ENCODE results near the gene POLE3. TPM values are rescaled to one million over a fixed set of nuclear protein-coding genes. Genes with fewer than 3 reads are reported as not detected.
"Not testable (repeated sequence)": the region's sequence is repeated elsewhere in the genome, so short reads cannot be mapped to it uniquely, and the experiment has no call there.

POLE3 gene
- total RNA-seq, 5 donors from 2014 or later (not counting 1 experiment from before 2014, with no cell fraction given) = 47.2 to 59.1 (median 50.6) TPM

GRCh38 chr9:113370806-113371325, 39.6 kb downstream of the POLE3 start:
- CTCF ChIA-PET = no interaction called here
- no peak overlapping the region for H3K27ac Mint-ChIP-seq

GRCh38 chr9:113369855-113370140, 40.7 kb downstream of the POLE3 start:
- DNase-seq (no peak), ATAC-seq (replicated peaks in 1 of 4) (no peak)
- ChIA-PET CTCF (interaction anchor here in 1 of 2 donors (0.6 kb wide), 1 partner anchor 57 kb away, joined by 4 read pairs; no protein-coding TSS in a partner anchor), POLR2A (interaction anchor here (0.6 kb wide), 2 partner anchors 27 to 44 kb away, joined by 3 to 5 read pairs; no protein-coding TSS in a partner anchor)
- 93% methylated on average over 8 of the region's 11 CpGs for WGBS (ENCODE audit: insufficient coverage)
- Histone ChIP-seq H3K4me1 (ENCODE audit: control insufficient read depth in 1 of 2, extremely low read depth in 1 of 2, insufficient read depth in 2 of 2, low read length in 2 of 2) (no peaks in the 10 kb centered on the region), H3K27ac (ENCODE audit: low read length) (no peak overlapping the region), H3K9me3 (no peaks in the 10 kb centered on the region), H3K27me3 (replicated peaks in 1 of 2; ENCODE audit: control insufficient read depth in 2 of 2, extremely low read depth in 1 of 2, insufficient read depth in 2 of 2, low read length in 1 of 2) (no peaks in the 10 kb centered on the region), H3K4me3 (ENCODE audit: control insufficient read depth in 1 of 2, extremely low read depth in 1 of 2, low read length in 1 of 2) (no peak overlapping the region), H3K36me3 (ENCODE audit: control insufficient read depth in 2 of 2, extremely low read depth in 1 of 2, insufficient read depth in 1 of 2, low read length in 1 of 2) (peaks cover 7 to 22% of the 10 kb centered on the region in 2 donors)
- peaks cover 0 to 1% of the 10 kb centered on the region in 2 donors for H3K27me3 Mint-ChIP-seq
- no peak overlapping the region for H3K4me3 Mint-ChIP-seq
- H3K27ac Mint-ChIP-seq = no peak overlapping the region
- peaks cover 2 to 7% (median 3%) of the 10 kb centered on the region in 3 donors for H3K4me1 Mint-ChIP-seq
- H3K9me3 Mint-ChIP-seq = no peaks in the 10 kb centered on the region
- H3K36me3 Mint-ChIP-seq = peaks cover 6% of the 10 kb centered on the region

More at GRCh38 chr9:113370806-113371325, 39.6 kb downstream of the POLE3 start:
- H3K9me3 Mint-ChIP-seq = no peaks in the 10 kb centered on the region
- H3K36me3 ChIP-seq (ENCODE audit: control insufficient read depth in 2 of 2, extremely low read depth in 1 of 2, insufficient read depth in 1 of 2, low read length in 1 of 2) = peaks cover 7 to 28% of the 10 kb centered on the region in 2 donors
- no peak overlapping the region for H3K4me3 Mint-ChIP-seq
- peaks cover 6% of the 10 kb centered on the region for H3K36me3 Mint-ChIP-seq
- POLR2A ChIA-PET = no interaction called here
- no peak overlapping the region for H3K4me3 ChIP-seq (ENCODE audit: control insufficient read depth in 1 of 2, extremely low read depth in 1 of 2, low read length in 1 of 2)
- no peaks in the 10 kb centered on the region for H3K27me3 ChIP-seq (replicated peaks in 1 of 2; ENCODE audit: control insufficient read depth in 2 of 2, extremely low read depth in 1 of 2, insufficient read depth in 2 of 2, low read length in 1 of 2)
- WGBS (ENCODE audit: insufficient coverage) = 97% methylated on average over 8 of the region's 8 CpGs
- no peaks in the 10 kb centered on the region for H3K9me3 ChIP-seq
- peaks cover 0 to 9% of the 10 kb centered on the region in 2 experiments for H3K4me1 ChIP-seq (ENCODE audit: control insufficient read depth in 1 of 2, extremely low read depth in 1 of 2, insufficient read depth in 2 of 2, low read length in 2 of 2)
- H3K4me1 Mint-ChIP-seq = peaks cover 13 to 17% (median 13%) of the 10 kb centered on the region in 3 donors
- no peak for DNase-seq
- H3K27me3 Mint-ChIP-seq = peaks cover 0 to 9% of the 10 kb centered on the region in 2 donors
- no peak for ATAC-seq (replicated peaks in 1 of 4)
- no peak overlapping the region for H3K27ac ChIP-seq (ENCODE audit: low read length)

- H3K27ac ChIP-seq (ENCODE audit: low read length) = no peak overlapping the region
- DNase-seq (no peak), ATAC-seq (replicated peaks in 1 of 4) (no peak)
- Mint-ChIP-seq H3K27me3 (peaks cover 0 to 1% of the 10 kb centered on the region in 2 donors), H3K9me3 (no peaks in the 10 kb centered on the region), H3K4me1 (peaks cover 0 to 6% (median 0%) of the 10 kb centered on the region in 3 donors), H3K27ac (no peak overlapping the region), H3K4me3 (no peak overlapping the region), H3K36me3 (peaks cover 3% of the 10 kb centered on the region)
- peaks cover 7 to 18% of the 10 kb centered on the region in 2 donors for H3K36me3 ChIP-seq (ENCODE audit: control insufficient read depth in 2 of 2, extremely low read depth in 1 of 2, insufficient read depth in 1 of 2, low read length in 1 of 2)
- 90% methylated on average over 10 of the region's 13 CpGs for WGBS (ENCODE audit: insufficient coverage)
- ChIA-PET POLR2A (no interaction called here), CTCF (interaction anchor here (0.6 kb wide), 2 partner anchors 57 to 595 kb away, joined by 3 to 4 read pairs; no protein-coding TSS in a partner anchor)
- no peaks in the 10 kb centered on the region for H3K9me3 ChIP-seq
- no peaks in the 10 kb centered on the region for H3K4me1 ChIP-seq (ENCODE audit: control insufficient read depth in 1 of 2, extremely low read depth in 1 of 2, insufficient read depth in 2 of 2, low read length in 2 of 2)
- no peak overlapping the region for H3K4me3 ChIP-seq (ENCODE audit: control insufficient read depth in 1 of 2, extremely low read depth in 1 of 2, low read length in 1 of 2)
- no peaks in the 10 kb centered on the region for H3K27me3 ChIP-seq (replicated peaks in 1 of 2; ENCODE audit: control insufficient read depth in 2 of 2, extremely low read depth in 1 of 2, insufficient read depth in 2 of 2, low read length in 1 of 2)
Observed at GRCh38 chr9:113368982-113369854, 41.3 kb downstream of the POLE3 start.

- DNase-seq (no peak), ATAC-seq (replicated peaks in 1 of 4) (no peak)
- H3K4me3 Mint-ChIP-seq = no peak overlapping the region
- H3K27me3 Mint-ChIP-seq = peaks cover 0 to 1% of the 10 kb centered on the region in 2 donors
- ChIA-PET POLR2A (interaction anchor here in 1 of 2 donors (0.5 kb wide), 1 partner anchor 151 kb away, joined by 13 read pairs; no protein-coding TSS in a partner anchor), CTCF (interaction anchor here in 1 of 2 donors (0.6 kb wide), 1 partner anchor 595 kb away, joined by 3 read pairs; no protein-coding TSS in a partner anchor)
- no peak overlapping the region for H3K27ac ChIP-seq (ENCODE audit: low read length)
- peaks cover 3% of the 10 kb centered on the region for H3K36me3 Mint-ChIP-seq
- WGBS (ENCODE audit: insufficient coverage) = 80% methylated on average over 1 of the region's 5 CpGs
- H3K9me3 Mint-ChIP-seq = no peaks in the 10 kb centered on the region
- H3K9me3 ChIP-seq = no peaks in the 10 kb centered on the region
- peaks cover 0 to 6% (median 0%) of the 10 kb centered on the region in 3 donors for H3K4me1 Mint-ChIP-seq
- H3K36me3 ChIP-seq (ENCODE audit: control insufficient read depth in 2 of 2, extremely low read depth in 1 of 2, insufficient read depth in 1 of 2, low read length in 1 of 2) = peaks cover 4 to 10% of the 10 kb centered on the region in 2 donors
- H3K27me3 ChIP-seq (replicated peaks in 1 of 2; ENCODE audit: control insufficient read depth in 2 of 2, extremely low read depth in 1 of 2, insufficient read depth in 2 of 2, low read length in 1 of 2) = no peaks in the 10 kb centered on the region
- no peaks in the 10 kb centered on the region for H3K4me1 ChIP-seq (ENCODE audit: control insufficient read depth in 1 of 2, extremely low read depth in 1 of 2, insufficient read depth in 2 of 2, low read length in 2 of 2)
- no peak overlapping the region for H3K4me3 ChIP-seq (ENCODE audit: control insufficient read depth in 1 of 2, extremely low read depth in 1 of 2, low read length in 1 of 2)
- no peak overlapping the region for H3K27ac Mint-ChIP-seq
Observed at GRCh38 chr9:113368348-113368981, 42.0 kb downstream of the POLE3 start.

GRCh38 chr9:113365652-113366051, 44.8 kb downstream of the POLE3 start:
- H3K36me3 ChIP-seq (ENCODE audit: control insufficient read depth in 2 of 2, extremely low read depth in 1 of 2, insufficient read depth in 1 of 2, low read length in 1 of 2); H3K27me3 Mint-ChIP-seq; H3K27me3 ChIP-seq (replicated peaks in 1 of 2; ENCODE audit: control insufficient read depth in 2 of 2, extremely low read depth in 1 of 2, insufficient read depth in 2 of 2, low read length in 1 of 2); H3K4me3 Mint-ChIP-seq; ATAC-seq (replicated peaks in 1 of 4); H3K36me3 Mint-ChIP-seq; H3K27ac Mint-ChIP-seq; H3K9me3 Mint-ChIP-seq; DNase-seq; H3K4me1 Mint-ChIP-seq; CTCF ChIA-PET; H3K4me3 ChIP-seq (ENCODE audit: control insufficient read depth in 1 of 2, extremely low read depth in 1 of 2, low read length in 1 of 2); H3K4me1 ChIP-seq (ENCODE audit: control insufficient read depth in 1 of 2, extremely low read depth in 1 of 2, insufficient read depth in 2 of 2, low read length in 2 of 2); POLR2A ChIA-PET; H3K9me3 ChIP-seq; H3K27ac ChIP-seq (ENCODE audit: low read length): not testable (repeated sequence)
- WGBS (ENCODE audit: insufficient coverage) = 94% methylated on average over 3 of the region's 3 CpGs

GRCh38 chr9:113364951-113365350, 45.5 kb downstream of the POLE3 start:
- no peaks in the 10 kb centered on the region for H3K36me3 Mint-ChIP-seq
- Histone ChIP-seq H3K4me3 (ENCODE audit: control insufficient read depth in 1 of 2, extremely low read depth in 1 of 2, low read length in 1 of 2) (no peak overlapping the region), H3K4me1 (ENCODE audit: control insufficient read depth in 1 of 2, extremely low read depth in 1 of 2, insufficient read depth in 2 of 2, low read length in 2 of 2) (no peaks in the 10 kb centered on the region), H3K9me3 (no peaks in the 10 kb centered on the region), H3K27me3 (replicated peaks in 1 of 2; ENCODE audit: control insufficient read depth in 2 of 2, extremely low read depth in 1 of 2, insufficient read depth in 2 of 2, low read length in 1 of 2) (no peaks in the 10 kb centered on the region), H3K36me3 (ENCODE audit: control insufficient read depth in 2 of 2, extremely low read depth in 1 of 2, insufficient read depth in 1 of 2, low read length in 1 of 2) (no peaks in the 10 kb centered on the region), H3K27ac (ENCODE audit: low read length) (no peak overlapping the region)
- ATAC-seq (replicated peaks in 1 of 4) = no peak
- H3K4me1 Mint-ChIP-seq = no peaks in the 10 kb centered on the region
- DNase-seq = no peak
- no CpG with 5 or more reads among the region's 1 CpG for WGBS (ENCODE audit: insufficient coverage)
- H3K4me3 Mint-ChIP-seq = no peak overlapping the region
- H3K27ac Mint-ChIP-seq = no peak overlapping the region
- H3K9me3 Mint-ChIP-seq = no peaks in the 10 kb centered on the region
- ChIA-PET POLR2A (interaction anchor here (0.6 kb wide), 3 partner anchors 15 to 93 kb away, joined by 5 to 8 read pairs (median 7); no protein-coding TSS in a partner anchor), CTCF (interaction anchor here (0.6 to 0.7 kb wide), 5 partner anchors 12 to 1647 kb away, joined by 3 to 4 read pairs (median 3); no protein-coding TSS in a partner anchor)
- H3K27me3 Mint-ChIP-seq = peaks cover 0 to 1% of the 10 kb centered on the region in 2 donors

All from T-cell (primary cell).